ENCODE results near the gene FNDC3B.

FNDC3B gene

GRCh38 chr3:172142051-172142863, 102.9 kb downstream of the FNDC3B start (continued):
- TF ChIP-seq AEBP2 (tag by site-specific recombination; IDR thresholded peaks at IDR 0.05; ENCODE audit: borderline replicate concordance) (no peak), ZNF600 (tag by site-specific recombination; IDR thresholded peaks at IDR 0.05) (0 out of 2 replicates have a peak, but pooled peaks have one; percentile 21), PRDM6 (tag by site-specific recombination; IDR thresholded peaks at IDR 0.05) (peak; percentile 77), TRIM28 (IDR thresholded peaks at IDR 0.05; ENCODE audit: borderline replicate concordance, low read length) (peak; percentile 70; the same call in 1 of the 2 replicates), ZNF521 (tag by site-specific recombination; IDR thresholded peaks at IDR 0.05) (no peak)

- POLR2A ChIA-PET, result no interaction called here
- H3K27ac ChIP-seq (ENCODE audit: extremely low read depth, low read depth, low read length), result no peak overlapping the region
Measured at GRCh38 chr3:172142864-172143451, 103.6 kb downstream of the FNDC3B start.

GRCh38 chr3:172143739-172144497, 104.5 kb downstream of the FNDC3B start:
- Histone ChIP-seq H3K36me3 (ENCODE audit: control insufficient read depth in 2 of 2, insufficient read depth in 1 of 2, low read length in 2 of 2) (no peaks in the 10 kb centered on the region), H3K27ac (ENCODE audit: extremely low read depth, low read depth, low read length) (no peak overlapping the region), H3K4me1 (ENCODE audit: control insufficient read depth, insufficient read depth, low read length) (peaks cover 7% of the 10 kb centered on the region), H3K4me3 (ENCODE audit: low read depth, low read length) (no peak overlapping the region), H3K9me3 (ENCODE audit: control insufficient read depth, insufficient read depth, low read depth, low read length) (no peaks in the 10 kb centered on the region)
- CTCF ChIA-PET, result no interaction called here
- POLR2A ChIA-PET, result no interaction called here
- TF ChIP-seq ZNF433 (tag by site-specific recombination; IDR thresholded peaks at IDR 0.05; ENCODE audit: low read depth), result peak; percentile 94
- no peak for TF ChIP-seq ZNF707 (tag by site-specific recombination; IDR thresholded peaks at IDR 0.05)
- TF ChIP-seq SALL2 (tag by site-specific recombination; IDR thresholded peaks at IDR 0.05; ENCODE audit: borderline replicate concordance), result no peak
- peak; percentile 95 for TF ChIP-seq ZNF292 (tag by site-specific recombination; IDR thresholded peaks at IDR 0.05; ENCODE audit: borderline replicate concordance, low read depth)
- TF ChIP-seq ZNF398 (tag by site-specific recombination; IDR thresholded peaks at IDR 0.05), result no peak
- TF ChIP-seq ZNF280C (tag by site-specific recombination; IDR thresholded peaks at IDR 0.05), result no peak

More at GRCh38 chr3:172142864-172143451, 103.6 kb downstream of the FNDC3B start:
- H3K4me1 ChIP-seq (ENCODE audit: control insufficient read depth, insufficient read depth, low read length), result peaks cover 10% of the 10 kb centered on the region
- H3K4me3 ChIP-seq (ENCODE audit: low read depth, low read length), result no peak overlapping the region
- H3K36me3 ChIP-seq (ENCODE audit: control insufficient read depth in 2 of 2, insufficient read depth in 1 of 2, low read length in 2 of 2), result no peaks in the 10 kb centered on the region
- H3K9me3 ChIP-seq (ENCODE audit: control insufficient read depth, insufficient read depth, low read depth, low read length), result no peaks in the 10 kb centered on the region
- TF ChIP-seq PRDM10 (tag by site-specific recombination; IDR thresholded peaks at IDR 0.05) (no peak), SETDB1 (IDR thresholded peaks at IDR 0.05; ENCODE audit: insufficient read length, low read length) (peak; percentile 71), TRIM28 (IDR thresholded peaks at IDR 0.05; ENCODE audit: borderline replicate concordance, low read length) (peak; percentile 13; the same call in 1 of the 2 replicates), ZNF785 (tag by site-specific recombination; IDR thresholded peaks at IDR 0.05) (no peak)
- CTCF ChIA-PET, result interaction anchor here (0.7 kb wide), 1 partner anchor 198 kb away, joined by 3 read pairs; no protein-coding TSS in a partner anchor
